ENCODE results near the gene VIL1. TPM values are rescaled to one million over a fixed set of nuclear protein-coding genes. Genes with fewer than 3 reads are reported as not detected.

VIL1 gene
- total and polyA plus RNA-seq, 2 of the 8 experiments (the other 6 are each of a cell fraction or from before 2014, with no cell fraction given), result 6.2 to 7.0 TPM

DNA sequence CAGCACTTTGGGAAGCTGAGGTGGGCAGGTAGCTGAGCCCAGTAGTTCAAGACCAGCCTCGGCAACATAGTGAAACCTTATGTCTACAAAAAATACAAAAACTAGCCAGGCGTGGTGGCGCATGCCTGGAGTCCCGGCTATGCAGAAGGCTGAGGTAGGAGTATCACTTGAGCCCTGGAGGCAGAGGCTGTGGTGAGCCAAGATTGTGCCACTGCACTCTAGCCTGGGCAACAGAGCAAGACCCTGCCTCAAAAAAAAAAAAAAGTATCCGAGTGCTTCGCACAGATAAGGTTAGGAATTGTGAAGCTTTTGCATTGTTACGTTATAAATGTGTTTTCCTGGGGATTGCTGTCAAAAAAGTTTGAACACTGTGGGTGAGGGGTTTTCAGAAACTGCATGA is 15.1 kb upstream of the VIL1 start:
- Histone ChIP-seq H4K8ac (ENCODE audit: extremely low read depth, insufficient read depth, low read length) (no peak overlapping the region), H4K91ac (replicated peaks; ENCODE audit: insufficient read length, low read length) (no peak overlapping the region), H2AK5ac (ENCODE audit: low read depth, low read length) (no peak overlapping the region), H3K27ac (ENCODE audit: low read depth, low read length) (no peak overlapping the region), H2AFZ (ENCODE audit: low read length) (no peak overlapping the region), H3K79me1 (ENCODE audit: low read depth, low read length) (no peaks in the 10 kb centered on the region), H3K4me1 (replicated peaks in 1 of 4; ENCODE audit: control insufficient read depth in 3 of 4, insufficient read depth in 4 of 4, low read length in 3 of 4) (peaks cover 12 to 33% (median 25%) of the 10 kb centered on the region in 4 experiments), H4K20me1 (replicated peaks in 1 of 2; ENCODE audit: control insufficient read depth in 1 of 2, insufficient read depth in 2 of 2, low read length in 2 of 2) (peaks cover 0 to 2% of the 10 kb centered on the region in 2 experiments), H3K9me3 (ENCODE audit: insufficient read depth in 2 of 2, low read depth in 1 of 2, low read length in 1 of 2) (no peaks in the 10 kb centered on the region), H3K4me2 (ENCODE audit: insufficient read depth in 1 of 2, low read depth in 2 of 2, low read length in 2 of 2) (no peak overlapping the region), H2BK120ac (replicated peaks; ENCODE audit: low read depth, low read length) (no peak overlapping the region), H3K4ac (replicated peaks; ENCODE audit: insufficient read length, low read depth, low read length) (no peak overlapping the region), H3K4me3 (ENCODE audit: extremely low read depth in 1 of 4, insufficient read depth in 2 of 4, low read depth in 3 of 4, low read length in 4 of 4) (no peak overlapping the region), H3K9ac (replicated peaks in 1 of 4; ENCODE audit: extremely low read depth in 1 of 4, low read depth in 3 of 4, low read length in 3 of 4) (no peak overlapping the region), H2BK15ac (ENCODE audit: low read length) (no peak overlapping the region), H2BK20ac (ENCODE audit: low read length) (no peak overlapping the region), H3K23me2 (ENCODE audit: low read depth, low read length) (peaks cover 10% of the 10 kb centered on the region), H3K56ac (replicated peaks; ENCODE audit: insufficient read length, low read depth, low read length) (no peak overlapping the region), H2BK5ac (ENCODE audit: low read depth, low read length) (no peak overlapping the region; the same call in 1 of the 2 replicates), H3K27me3 (replicated peaks in 1 of 4; ENCODE audit: control insufficient read depth in 3 of 4, extremely low read depth in 1 of 4, insufficient read depth in 3 of 4, low read length in 3 of 4) (peaks cover 1 to 8% (median 7%) of the 10 kb centered on the region in 4 experiments; a peak in 6 of 7 replicates), H4K5ac (ENCODE audit: insufficient read length, low read depth, low read length) (no peak overlapping the region), H3K79me2 (ENCODE audit: control insufficient read depth in 1 of 2, insufficient read depth in 2 of 2, low read length in 2 of 2) (no peaks in the 10 kb centered on the region), H3K18ac (ENCODE audit: extremely low read depth, low read length) (no peak overlapping the region), H3K23ac (ENCODE audit: insufficient read length) (no peak overlapping the region), H3K36me3 (ENCODE audit: control insufficient read depth in 2 of 4, insufficient read depth in 4 of 4, low read length in 3 of 4) (peaks cover 0 to 11% (median 4%) of the 10 kb centered on the region in 4 experiments; a peak in 2 of 8 replicates), H3K14ac (ENCODE audit: insufficient read length) (no peak overlapping the region), H2BK12ac (ENCODE audit: low read depth, low read length) (no peak overlapping the region)
- 83% methylated on average over 7 of the region's 7 CpGs; no CpG with 5 or more reads in 1 of the 2 experiments for WGBS, 2 experiments (ENCODE audit: extremely low coverage in 1 of 2, insufficient coverage in 1 of 2, insufficient read length in 1 of 2, insufficient replicate concordance in 2 of 2, low coverage in 1 of 2, low lambda C conversion rate in 2 of 2, missing lambda C conversion rate in 1 of 2)
- CTCF ChIA-PET (ENCODE audit: partially characterized antibody), result interaction anchor here (0.6 to 3.6 kb wide), 7 partner anchors 14 to 1668 kb away, joined by 3 to 13 read pairs (median 4); no protein-coding TSS in a partner anchor
- POLR2A ChIA-PET (ENCODE audit: partially characterized antibody), result interaction anchor here (4.5 to 5.5 kb wide), 2 partner anchors 8 to 133 kb away, joined by 16 to 35 read pairs; partner anchors contain the start of genes AAMP and PNKD
- DNase-seq (ENCODE audit: low read depth in 1 of 2, low spot score in 2 of 2), result no peak
- TF ChIP-seq CBX5 (IDR thresholded peaks at IDR 0.05; ENCODE audit: low read depth, low read length) (no peak), TAF1 (IDR thresholded peaks at IDR 0.05; ENCODE audit: low read depth, low read length) (no peak), POLR2A (IDR thresholded peaks at IDR 0.05; ENCODE audit: control extremely low read depth in 1 of 2, low read depth in 2 of 2, low read length in 2 of 2) (no peak), SAP30 (IDR thresholded peaks at IDR 0.05; ENCODE audit: insufficient read depth, insufficient replicate concordance, low read length) (no peak)
- TF ChIP-seq, protein P1, sequence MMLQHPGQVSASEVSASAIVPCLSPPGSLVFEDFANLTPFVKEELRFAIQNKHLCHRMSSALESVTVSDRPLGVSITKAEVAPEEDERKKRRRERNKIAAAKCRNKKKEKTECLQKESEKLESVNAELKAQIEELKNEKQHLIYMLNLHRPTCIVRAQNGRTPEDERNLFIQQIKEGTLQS (IDR thresholded peaks at IDR 0.05; ENCODE audit: insufficient read depth, low read depth, low read length), result no peak
- FAIRE-seq, result no peak
